LNCAP (cell line): Measurements from ENCODE around the gene FLVCR1.

ENCODE experiments used
- TF ChIP-seq, protein P1 (sequence below): fragments of 450-650 bp; IDR thresholded peaks from 2 replicates; pipeline ENCODE4 v1.5.1; 2017; ENCODE audit warnings: mild to moderate bottlenecking

Gene FLVCR1

DNA sequence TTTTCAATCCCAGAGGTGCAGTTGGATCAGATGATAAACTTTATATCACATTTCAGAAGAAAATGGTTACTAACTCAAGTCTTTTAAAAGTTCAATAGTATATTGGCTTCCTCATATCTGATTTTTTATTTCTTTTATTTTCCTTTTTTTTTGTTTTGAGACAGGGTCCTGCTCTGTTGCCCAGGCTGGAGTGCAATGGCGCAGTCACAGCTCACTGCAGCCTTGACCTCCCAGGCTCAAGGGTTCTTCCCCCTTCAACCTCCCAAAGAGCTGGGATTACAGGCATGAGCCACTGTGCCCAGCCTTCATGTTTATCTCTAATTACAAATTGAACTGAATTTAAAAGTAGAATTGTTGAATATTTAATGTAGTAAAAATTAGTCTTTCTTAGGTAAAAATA lies 13.9 kb downstream of the FLVCR1 start:
- TF ChIP-seq, protein P1, sequence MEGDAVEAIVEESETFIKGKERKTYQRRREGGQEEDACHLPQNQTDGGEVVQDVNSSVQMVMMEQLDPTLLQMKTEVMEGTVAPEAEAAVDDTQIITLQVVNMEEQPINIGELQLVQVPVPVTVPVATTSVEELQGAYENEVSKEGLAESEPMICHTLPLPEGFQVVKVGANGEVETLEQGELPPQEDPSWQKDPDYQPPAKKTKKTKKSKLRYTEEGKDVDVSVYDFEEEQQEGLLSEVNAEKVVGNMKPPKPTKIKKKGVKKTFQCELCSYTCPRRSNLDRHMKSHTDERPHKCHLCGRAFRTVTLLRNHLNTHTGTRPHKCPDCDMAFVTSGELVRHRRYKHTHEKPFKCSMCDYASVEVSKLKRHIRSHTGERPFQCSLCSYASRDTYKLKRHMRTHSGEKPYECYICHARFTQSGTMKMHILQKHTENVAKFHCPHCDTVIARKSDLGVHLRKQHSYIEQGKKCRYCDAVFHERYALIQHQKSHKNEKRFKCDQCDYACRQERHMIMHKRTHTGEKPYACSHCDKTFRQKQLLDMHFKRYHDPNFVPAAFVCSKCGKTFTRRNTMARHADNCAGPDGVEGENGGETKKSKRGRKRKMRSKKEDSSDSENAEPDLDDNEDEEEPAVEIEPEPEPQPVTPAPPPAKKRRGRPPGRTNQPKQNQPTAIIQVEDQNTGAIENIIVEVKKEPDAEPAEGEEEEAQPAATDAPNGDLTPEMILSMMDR, result no peak

DNA sequence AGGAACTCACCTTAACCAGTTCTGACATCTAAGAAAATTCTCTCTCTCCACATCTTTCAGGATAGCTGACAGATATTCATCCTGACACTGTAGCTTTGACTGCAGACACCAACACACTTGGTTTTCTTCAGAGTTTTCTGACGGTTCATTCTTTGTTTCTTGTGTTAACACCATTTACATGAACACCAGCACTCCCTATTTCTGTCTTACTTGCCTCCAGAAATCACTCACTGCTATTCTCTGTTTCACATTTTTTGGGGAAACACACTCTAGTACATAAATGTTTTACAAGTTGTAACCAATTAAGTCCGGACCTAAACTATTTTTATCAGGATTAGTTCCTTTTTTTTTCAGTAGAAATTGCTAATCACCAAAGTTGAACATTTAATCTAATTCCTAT lies 15.4 kb downstream of the FLVCR1 start:
- TF ChIP-seq, protein P1, result no peak

DNA sequence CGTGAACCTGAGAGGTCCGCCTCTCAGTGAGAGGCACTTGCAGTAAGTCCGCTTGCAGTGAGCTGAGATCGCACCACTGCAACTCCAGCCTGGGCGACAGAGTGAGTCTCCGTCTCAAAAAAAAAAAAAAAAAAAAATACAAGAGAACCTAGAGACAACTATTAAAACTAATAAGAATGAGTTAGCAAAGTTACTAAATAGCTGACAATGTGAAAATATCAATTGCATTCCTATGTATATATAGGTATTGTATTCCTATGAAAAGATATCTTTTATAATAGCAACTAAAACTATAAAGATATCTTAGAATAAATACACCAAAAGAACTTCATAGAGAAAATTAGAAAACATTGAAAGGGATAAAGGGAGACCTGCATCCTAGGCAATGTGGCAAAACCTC lies 20.3 kb downstream of the FLVCR1 start:
- TF ChIP-seq, protein P1, result no peak

DNA sequence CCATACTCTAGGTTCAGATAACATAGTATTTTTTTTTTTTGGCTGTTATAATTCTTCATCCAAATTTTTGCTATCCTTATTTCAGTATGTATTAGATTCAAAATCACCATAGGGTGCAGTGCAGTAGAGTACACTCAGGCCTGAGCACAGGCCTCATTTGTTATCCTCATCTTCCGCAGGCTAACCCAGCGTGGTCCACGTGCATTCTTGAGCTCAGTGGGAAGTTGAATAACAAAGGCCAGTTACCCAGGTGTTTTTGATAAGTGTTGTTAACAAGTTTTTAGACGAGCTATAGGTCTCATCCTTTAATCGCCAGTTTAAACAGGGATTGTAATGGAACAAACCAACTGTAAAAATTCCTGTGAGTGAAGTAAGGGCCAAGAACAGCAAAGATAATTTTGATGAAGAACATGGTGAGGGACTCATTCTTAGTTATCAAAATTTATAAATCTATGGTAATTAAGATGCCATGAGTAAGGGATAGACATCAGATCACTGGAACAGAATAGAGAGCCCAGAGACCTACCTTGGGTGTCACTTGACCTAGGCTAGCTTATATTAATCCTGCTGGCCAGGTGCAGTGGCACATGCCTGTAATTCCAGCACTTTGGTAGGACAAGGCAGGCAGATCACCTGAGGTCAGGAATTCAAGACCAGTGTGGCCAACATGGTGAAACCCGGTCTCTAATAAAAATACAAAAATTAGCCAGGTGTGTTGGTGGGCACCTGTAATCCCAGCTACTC lies 22.0 kb downstream of the FLVCR1 start:
- TF ChIP-seq, protein P1, result no peak

DNA sequence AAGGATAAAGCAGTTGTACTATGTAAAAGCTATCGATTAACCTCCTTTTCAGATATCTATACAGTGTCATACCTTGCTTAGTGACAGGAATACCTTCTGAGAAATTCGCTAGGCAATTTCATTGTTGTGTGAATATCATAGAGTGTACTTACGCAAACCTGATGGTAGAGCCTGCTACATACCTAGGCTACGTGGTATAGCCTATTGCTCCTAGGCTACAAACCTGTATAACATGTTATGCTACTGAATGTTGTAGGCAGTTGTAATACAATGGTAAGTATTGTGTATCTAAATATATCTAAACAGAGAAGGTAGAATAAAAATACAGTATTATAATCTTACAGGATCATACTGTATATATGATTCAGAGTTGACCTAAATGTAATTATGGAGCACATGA lies 26.5 kb downstream of the FLVCR1 start:
- TF ChIP-seq, protein P1, result no peak

DNA sequence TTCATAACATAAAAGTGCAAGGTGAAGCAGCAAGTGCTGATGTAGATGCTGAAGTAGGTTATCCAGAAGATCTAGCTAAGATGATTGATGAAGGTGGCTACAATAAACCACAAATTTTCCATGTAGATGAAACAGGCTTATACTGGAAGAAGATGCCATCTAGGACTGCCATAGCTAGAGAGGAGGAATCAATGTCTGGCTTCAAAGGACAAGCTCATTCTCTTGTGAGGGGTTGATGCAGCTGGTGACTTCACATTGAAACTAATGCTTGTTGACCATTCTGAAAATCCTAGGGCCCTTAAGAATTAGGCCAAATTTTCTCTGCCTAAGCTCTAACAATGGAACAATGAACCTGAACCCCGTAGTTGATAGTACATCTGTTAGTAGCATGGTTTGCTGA lies 34.0 kb downstream of the FLVCR1 start:
- TF ChIP-seq, protein P1, result no peak

DNA sequence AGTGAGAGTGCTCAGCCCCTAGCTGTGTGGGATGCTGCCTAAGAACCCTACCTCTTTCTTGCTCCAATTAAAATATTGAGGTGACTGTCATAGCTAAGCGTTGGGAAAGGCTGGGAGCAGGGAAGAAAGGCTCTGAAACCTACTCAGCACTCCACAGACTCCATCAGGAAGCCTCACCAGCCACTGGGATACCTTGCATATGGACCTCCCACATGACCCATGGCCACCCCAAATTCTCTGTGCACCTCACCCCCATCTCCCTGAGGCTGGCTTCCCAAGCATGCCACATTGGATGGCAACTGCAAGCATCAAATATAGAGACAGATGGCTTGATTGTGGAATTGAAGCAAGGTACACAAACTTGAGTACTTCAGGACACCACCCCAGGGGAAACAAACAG lies 41.8 kb downstream of the FLVCR1 start:
- TF ChIP-seq, protein P1, result no peak

DNA sequence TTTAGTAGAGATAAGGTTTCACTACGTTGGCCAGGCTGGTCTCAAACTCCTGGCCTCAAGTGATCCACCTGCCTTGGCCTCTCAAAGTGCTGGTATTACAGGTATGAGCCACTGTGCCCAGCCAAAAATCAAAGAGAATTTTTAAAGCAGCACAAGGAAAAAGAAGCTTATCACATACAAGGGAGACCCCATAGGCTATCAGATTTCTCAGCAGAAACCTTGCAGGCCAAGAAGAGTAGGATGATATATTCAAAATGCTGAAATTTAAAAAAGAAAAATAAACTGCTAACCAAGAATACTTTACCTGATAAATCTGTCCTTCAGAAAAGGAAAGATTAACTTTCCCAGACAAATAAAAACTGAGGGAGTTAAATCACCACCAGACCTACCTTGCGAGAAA lies 43.2 kb downstream of the FLVCR1 start:
- TF ChIP-seq, protein P1, result no peak
